IPS DF 6.9 (cell line): ENCODE results near the gene PGA4.

Experiments
- DNase-seq: peaks from one replicate; pipeline ENCODE4 v3.0.0-alpha.2; 2013; ENCODE audit warnings: low read depth, low spot score
- H3K27ac ChIP-seq: one replicate; pipeline ENCODE4 v1.5.1; 2013; ENCODE audit warnings: low read length, control low read depth
- H3K27me3 ChIP-seq: 2 replicates; pipeline ENCODE4 v1.6.1; 2013; ENCODE audit warnings: mild to moderate bottlenecking, low read length; ENCODE audit not compliant: control insufficient read depth, insufficient read depth
- H3K36me3 ChIP-seq: 2 replicates; pipeline ENCODE4 v1.6.1; 2013; ENCODE audit warnings: low read length; ENCODE audit not compliant: control insufficient read depth, insufficient read depth
- H3K4me1 ChIP-seq: 2 replicates; pipeline ENCODE4 v1.6.1; 2013; ENCODE audit warnings: low read length; ENCODE audit not compliant: control insufficient read depth, insufficient read depth
- H3K4me3 ChIP-seq: 2 replicates; pipeline ENCODE4 v1.5.1; 2013; ENCODE audit warnings: mild to moderate bottlenecking, low read length
- H3K9me3 ChIP-seq: 2 replicates; pipeline ENCODE4 v1.6.1; 2013; ENCODE audit warnings: low read length, inconsistent platforms; ENCODE audit not compliant: control insufficient read depth, insufficient read depth
- WGBS: extraction: QIAGEN DNeasy Blood & Tissue Kit; methylation state at CpG from one replicate; pipeline ENCODE4 v1.1.7; 2013; ENCODE audit warnings: mixed read lengths, missing lambda C conversion rate; ENCODE audit not compliant: insufficient read length, insufficient coverage; 5-methylcytosine and 5-hydroxymethylcytosine counted together

Gene PGA4

GRCh38 chr11:61265357-61265756 is 43.2 kb downstream of the PGA4 start:
- Histone ChIP-seq H3K4me1 (no peaks in the 10 kb centered on the region; the same call in 1 of the 2 replicates), H3K4me3 (no peak overlapping the region), H3K36me3 (no peaks in the 10 kb centered on the region), H3K9me3 (no peaks in the 10 kb centered on the region), H3K27ac (no peak overlapping the region), H3K27me3 (no peaks in the 10 kb centered on the region; the same call in 1 of the 2 replicates)
- no peak for DNase-seq
- WGBS: no CpG with 5 or more reads among the region's 14 CpGs

DNA sequence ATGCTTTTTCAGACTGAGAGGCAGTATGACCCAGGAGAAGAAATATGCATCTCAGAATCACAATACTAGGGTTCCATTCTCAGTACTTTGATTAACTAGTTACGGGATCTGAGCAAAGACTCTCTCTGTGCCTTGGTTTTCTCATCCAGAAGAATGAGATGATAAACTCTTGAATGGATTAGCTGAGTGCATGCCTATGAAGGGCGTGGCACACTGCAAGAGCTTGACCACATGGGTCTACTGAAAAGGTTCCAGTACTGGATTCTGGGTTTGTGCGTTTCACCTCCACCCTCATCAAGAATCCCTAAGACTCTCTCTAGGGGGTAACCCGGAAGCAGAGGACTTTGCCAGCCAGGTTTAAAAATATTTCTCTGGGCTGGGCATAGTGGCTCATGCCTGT is 44.5 kb downstream of the PGA4 start:
- WGBS: no CpG with 5 or more reads among the region's 4 CpGs
- Histone ChIP-seq H3K4me3 (no peak overlapping the region), H3K9me3 (no peaks in the 10 kb centered on the region), H3K27ac (no peak overlapping the region), H3K36me3 (no peaks in the 10 kb centered on the region), H3K4me1 (no peaks in the 10 kb centered on the region; the same call in 1 of the 2 replicates), H3K27me3 (no peaks in the 10 kb centered on the region; the same call in 1 of the 2 replicates)
- DNase-seq: no peak

DNA sequence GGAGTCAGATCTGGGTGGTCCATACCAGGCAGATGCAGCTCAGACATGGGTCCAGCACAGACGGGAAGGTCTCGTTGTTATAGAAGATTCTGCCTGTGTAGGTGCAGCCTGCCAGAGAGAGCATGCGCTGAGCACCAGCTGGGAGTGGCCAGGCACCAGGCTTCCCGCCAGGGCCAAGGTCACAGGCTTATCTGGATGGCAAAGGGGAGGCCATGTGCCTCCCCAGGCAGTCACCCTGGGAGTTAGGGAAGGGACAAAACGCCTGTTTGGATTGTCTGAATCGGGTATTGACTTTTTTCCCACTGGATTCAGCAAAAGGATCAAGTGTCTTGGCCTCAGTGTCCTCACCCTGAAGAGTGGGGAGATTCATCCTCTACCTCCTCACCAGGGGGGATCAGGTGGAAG is 45.3 kb downstream of the PGA4 start:
- DNase-seq: no peak

DNA sequence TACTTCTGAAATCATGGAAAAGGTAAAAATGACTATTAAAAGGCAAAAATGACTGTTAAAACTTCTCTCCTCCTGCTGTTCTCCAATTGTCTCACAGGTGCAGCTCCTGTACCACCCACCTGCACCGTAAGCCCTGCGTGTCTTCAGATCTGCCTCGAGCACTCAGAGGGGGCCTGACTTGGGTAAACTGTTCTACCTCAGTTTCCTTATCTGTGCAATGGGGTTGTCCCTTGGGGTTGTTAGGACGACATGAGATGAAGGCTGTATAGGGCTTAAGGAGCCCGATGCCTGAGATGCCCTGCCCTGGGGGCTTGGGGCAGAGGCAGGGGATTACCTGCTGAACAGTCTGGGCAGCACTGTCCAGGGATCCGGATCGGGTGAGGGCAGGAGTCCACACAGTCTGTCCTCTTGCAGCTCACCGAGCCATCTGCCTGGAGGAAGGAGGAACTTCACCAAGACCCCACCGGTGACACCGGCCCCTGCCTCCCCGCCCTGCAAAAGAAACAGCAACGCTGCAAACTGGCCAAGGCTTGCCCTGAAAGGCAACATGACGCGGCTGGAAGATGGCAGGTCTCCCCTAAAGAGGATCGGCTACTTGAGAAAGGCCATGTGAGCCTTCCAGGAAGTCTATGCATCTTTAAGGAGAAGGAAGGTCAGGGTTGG is 46.6 kb downstream of the PGA4 start:
- Histone ChIP-seq H3K4me3 (no peak overlapping the region), H3K4me1 (no peaks in the 10 kb centered on the region; the same call in 1 of the 2 replicates), H3K36me3 (no peaks in the 10 kb centered on the region), H3K27me3 (no peaks in the 10 kb centered on the region), H3K9me3 (no peaks in the 10 kb centered on the region), H3K27ac (no peak overlapping the region)
- no peak for DNase-seq
- WGBS: no CpG with 5 or more reads among the region's 15 CpGs

More for the DNA sequence above, 45.3 kb downstream of the PGA4 start:
- Histone ChIP-seq H3K4me1 (no peaks in the 10 kb centered on the region; the same call in 1 of the 2 replicates), H3K36me3 (no peaks in the 10 kb centered on the region), H3K4me3 (no peak overlapping the region), H3K9me3 (no peaks in the 10 kb centered on the region), H3K27me3 (no peaks in the 10 kb centered on the region), H3K27ac (no peak overlapping the region)
- WGBS: no CpG with 5 or more reads among the region's 6 CpGs

DNA sequence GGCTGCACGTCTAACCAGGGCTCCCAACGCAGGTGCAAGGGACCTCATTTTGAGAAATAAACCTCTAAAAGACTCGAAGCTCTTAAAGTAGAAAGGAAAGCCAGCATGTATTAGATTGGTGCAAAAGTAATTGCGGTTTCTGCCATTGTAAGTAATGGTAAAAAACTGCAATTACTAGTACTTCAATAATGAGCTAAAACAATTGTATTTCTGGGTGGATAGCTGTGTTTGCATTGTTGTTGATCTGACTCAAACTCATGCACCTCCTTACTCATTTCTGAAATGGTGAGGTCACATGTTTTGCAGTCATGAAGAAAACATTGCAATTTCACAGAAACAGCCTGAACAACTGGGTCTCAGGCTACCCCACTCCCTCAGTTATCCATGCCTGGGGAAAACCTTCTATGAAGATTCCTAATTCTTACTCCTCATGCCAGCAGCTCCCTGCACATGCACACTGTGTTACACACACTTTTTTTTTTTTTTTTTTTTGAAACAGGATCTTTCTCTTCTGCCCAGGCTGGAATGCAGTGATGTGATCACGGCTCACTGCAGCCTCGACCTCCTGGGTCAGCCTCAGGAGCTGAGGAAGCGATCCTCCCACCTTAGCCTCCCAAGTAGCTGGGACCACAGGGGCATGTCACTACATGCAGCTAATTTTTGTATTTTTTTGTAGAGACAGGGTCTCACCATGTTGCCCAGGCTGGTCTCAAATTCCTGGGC is 48.4 kb downstream of the PGA4 start:
- no CpG with 5 or more reads among the region's 7 CpGs for WGBS
- peaks cover under 1% of the 10 kb centered on the region; the same call in 1 of the 2 replicates for H3K36me3 ChIP-seq
- H3K27ac ChIP-seq: no peak overlapping the region
- H3K4me3 ChIP-seq: no peak overlapping the region
- no peaks in the 10 kb centered on the region for H3K4me1 ChIP-seq
- H3K27me3 ChIP-seq: no peaks in the 10 kb centered on the region
- no peaks in the 10 kb centered on the region for H3K9me3 ChIP-seq
- DNase-seq: no peak

DNA sequence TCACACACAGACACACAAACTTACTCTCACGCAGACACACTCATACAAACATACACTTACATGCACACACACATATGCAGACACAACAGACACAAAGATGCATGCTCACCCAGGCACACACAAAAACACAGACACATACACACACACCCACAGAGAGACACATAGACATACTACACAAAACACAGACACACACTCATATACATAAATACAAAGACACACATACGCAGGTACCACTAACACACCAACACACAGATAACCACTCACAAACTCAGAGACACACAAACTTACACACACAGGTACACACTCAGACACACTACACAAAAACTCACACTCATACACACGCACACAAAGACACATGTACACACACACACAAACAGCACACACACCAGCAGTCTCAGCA is 50.6 kb downstream of the PGA4 start:
- H3K4me1 ChIP-seq: no peaks in the 10 kb centered on the region
- DNase-seq: no peak
- no peaks in the 10 kb centered on the region for H3K9me3 ChIP-seq
- WGBS: 100% methylated on average over 1 of the region's 3 CpGs
- peaks cover 3% of the 10 kb centered on the region; the same call in 1 of the 2 replicates for H3K36me3 ChIP-seq
- no peak overlapping the region for H3K4me3 ChIP-seq
- no peak overlapping the region for H3K27ac ChIP-seq
- no peaks in the 10 kb centered on the region for H3K27me3 ChIP-seq

DNA sequence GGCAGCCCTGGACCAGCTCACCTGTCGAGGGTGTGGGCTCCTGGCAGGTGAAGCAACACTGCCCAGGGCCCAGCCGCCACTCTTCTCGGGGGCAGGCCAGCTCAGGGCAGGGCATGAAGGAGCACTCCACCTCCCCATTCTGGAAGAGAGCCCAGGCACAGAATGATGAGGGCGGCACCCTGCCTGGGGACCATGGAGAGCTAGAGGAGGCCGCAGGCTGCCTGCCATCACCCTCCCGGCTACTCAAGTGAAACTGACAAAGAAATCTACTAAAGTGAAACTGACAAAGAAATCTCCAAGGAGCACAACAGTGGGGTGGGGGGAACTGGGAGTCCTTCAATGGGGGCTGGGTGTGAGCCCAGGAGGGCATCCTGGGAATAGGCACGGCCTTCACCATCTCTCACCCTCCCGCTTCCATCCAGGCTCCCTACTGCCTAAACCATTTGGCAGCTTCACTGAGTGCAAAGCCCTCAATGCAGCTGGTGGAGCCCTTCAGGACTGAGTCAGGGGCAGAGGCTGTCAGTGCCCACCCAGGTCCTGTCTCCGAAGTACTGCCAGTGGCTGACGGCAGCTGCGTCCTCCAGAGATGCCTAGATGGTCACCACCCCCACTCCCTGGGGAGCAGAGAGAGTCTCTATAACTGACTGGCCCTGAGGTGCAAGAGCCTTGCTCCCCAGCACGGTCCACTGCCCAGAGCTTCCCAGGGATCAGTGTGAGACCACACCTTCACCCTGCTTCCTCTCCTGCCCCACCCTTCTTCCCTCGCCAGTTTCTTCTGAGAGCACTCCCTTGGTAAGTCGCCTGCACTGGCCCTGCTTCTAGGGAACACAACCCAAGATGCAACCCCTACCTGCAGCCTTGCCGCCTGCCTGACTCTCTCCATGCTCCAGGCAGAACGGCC is 51.3 kb downstream of the PGA4 start:
- Histone ChIP-seq H3K36me3 (peaks cover 3% of the 10 kb centered on the region; the same call in 1 of the 2 replicates), H3K4me3 (no peak overlapping the region), H3K4me1 (no peaks in the 10 kb centered on the region), H3K27ac (no peak overlapping the region), H3K27me3 (no peaks in the 10 kb centered on the region), H3K9me3 (no peaks in the 10 kb centered on the region)
- DNase-seq: no peak
- WGBS: no CpG with 5 or more reads among the region's 16 CpGs

GRCh38 chr11:61274084-61274483 is 51.9 kb downstream of the PGA4 start:
- Histone ChIP-seq H3K27ac (no peak overlapping the region), H3K36me3 (peaks cover 3% of the 10 kb centered on the region; the same call in 1 of the 2 replicates), H3K4me3 (no peak overlapping the region), H3K9me3 (no peaks in the 10 kb centered on the region), H3K4me1 (no peaks in the 10 kb centered on the region), H3K27me3 (no peaks in the 10 kb centered on the region)
- no peak for DNase-seq
- WGBS: no CpG with 5 or more reads among the region's 4 CpGs

DNA sequence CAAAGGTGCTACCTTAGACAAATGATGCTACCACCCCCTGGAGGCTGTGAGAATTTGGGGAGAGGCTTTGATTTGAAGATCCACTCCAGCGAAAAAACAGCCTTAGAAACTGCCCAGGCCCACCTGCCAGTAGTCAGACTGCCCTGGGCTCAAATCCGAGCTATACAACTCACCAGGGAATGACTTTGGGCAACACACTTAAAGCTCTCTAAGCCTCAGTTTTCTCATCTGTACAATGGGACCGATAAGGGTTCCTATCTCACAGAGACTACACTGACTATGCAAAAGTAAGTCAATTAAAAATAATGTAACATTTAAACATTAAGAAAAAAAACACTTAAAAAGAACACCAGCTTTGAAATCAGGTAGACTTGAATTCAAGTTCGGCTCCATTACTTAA is 53.0 kb downstream of the PGA4 start:
- H3K9me3 ChIP-seq: no peaks in the 10 kb centered on the region
- no peak overlapping the region for H3K27ac ChIP-seq
- H3K36me3 ChIP-seq: peaks cover 3% of the 10 kb centered on the region; the same call in 1 of the 2 replicates
- DNase-seq: no peak
- no peaks in the 10 kb centered on the region for H3K4me1 ChIP-seq
- no peak overlapping the region for H3K4me3 ChIP-seq
- no CpG with 5 or more reads among the region's 4 CpGs for WGBS
- H3K27me3 ChIP-seq: no peaks in the 10 kb centered on the region
